Mammary epithelial cell (primary cell): ENCODE data around the gene NCOR1.

Source experiments
- EZH2 ChIP-seq: IDR thresholded peaks from 2 replicates; pipeline ENCODE4 v1.6.1; 2012; ENCODE audit warnings: low read length, inconsistent platforms, borderline replicate concordance
- TF ChIP-seq, protein P1 (sequence below), 2 donors: IDR thresholded peaks in 1 of 2; conservative IDR thresholded peaks in 1 of 2; 2 replicates each; pipeline ENCODE4 v1.5.1; 2011 to 2012; ENCODE audit warnings: inconsistent platforms in 2 of 2, low read length in 2 of 2, mild to moderate bottlenecking in 2 of 2, control low read depth in 1 of 2, low read depth in 1 of 2; ENCODE audit not compliant: insufficient read depth in 1 of 2; ENCODE audit errors: extremely low read depth in 1 of 2

DNA sequence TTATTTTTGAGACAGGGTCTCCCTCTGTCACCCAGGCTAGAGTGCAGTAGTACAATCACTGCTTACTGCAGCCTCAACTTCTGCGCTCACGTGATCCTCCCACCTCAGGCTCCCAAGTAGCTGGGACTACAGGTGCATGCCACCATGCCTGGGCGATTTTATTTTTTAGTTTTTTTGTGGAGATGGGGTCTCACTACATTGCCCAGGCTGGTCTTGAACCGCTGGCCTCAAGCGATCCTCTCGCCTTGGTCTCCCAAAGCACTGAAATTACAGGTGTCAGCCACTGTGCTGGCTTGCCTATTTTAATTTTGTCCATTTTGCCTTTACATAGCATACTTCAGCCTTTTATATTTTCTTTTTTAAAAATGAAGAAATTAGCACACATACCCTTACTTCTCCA lies 164.5 kb downstream of the NCOR1 start:
- TF ChIP-seq, protein P1, sequence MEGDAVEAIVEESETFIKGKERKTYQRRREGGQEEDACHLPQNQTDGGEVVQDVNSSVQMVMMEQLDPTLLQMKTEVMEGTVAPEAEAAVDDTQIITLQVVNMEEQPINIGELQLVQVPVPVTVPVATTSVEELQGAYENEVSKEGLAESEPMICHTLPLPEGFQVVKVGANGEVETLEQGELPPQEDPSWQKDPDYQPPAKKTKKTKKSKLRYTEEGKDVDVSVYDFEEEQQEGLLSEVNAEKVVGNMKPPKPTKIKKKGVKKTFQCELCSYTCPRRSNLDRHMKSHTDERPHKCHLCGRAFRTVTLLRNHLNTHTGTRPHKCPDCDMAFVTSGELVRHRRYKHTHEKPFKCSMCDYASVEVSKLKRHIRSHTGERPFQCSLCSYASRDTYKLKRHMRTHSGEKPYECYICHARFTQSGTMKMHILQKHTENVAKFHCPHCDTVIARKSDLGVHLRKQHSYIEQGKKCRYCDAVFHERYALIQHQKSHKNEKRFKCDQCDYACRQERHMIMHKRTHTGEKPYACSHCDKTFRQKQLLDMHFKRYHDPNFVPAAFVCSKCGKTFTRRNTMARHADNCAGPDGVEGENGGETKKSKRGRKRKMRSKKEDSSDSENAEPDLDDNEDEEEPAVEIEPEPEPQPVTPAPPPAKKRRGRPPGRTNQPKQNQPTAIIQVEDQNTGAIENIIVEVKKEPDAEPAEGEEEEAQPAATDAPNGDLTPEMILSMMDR (conservative IDR thresholded peaks at IDR 0.05 in 1 of 2, IDR thresholded peaks at IDR 0.05 in 1 of 2; ENCODE audit: extremely low read depth in 1 of 2, insufficient read depth in 1 of 2, low read depth in 1 of 2, low read length in 2 of 2): no peak
- no peak for TF ChIP-seq EZH2
